Right atrium auricular region (tissue), 2 donors: ENCODE data around the gene FERD3L. TPM values are rescaled to one million over a fixed set of nuclear protein-coding genes. Genes with fewer than 3 reads are reported as not detected.

Experiments
- DNase-seq: peaks from one replicate; pipeline ENCODE4 v3.0.0-alpha.2; 2019; ENCODE audit warnings: low spot score
- H3K27ac ChIP-seq, 2 donors: fragments of 200-600 bp; sonication (generic); 1 replicate in 1 of 2; 2 replicates in 1 of 2; pipeline ENCODE4 v1.5.1; 2016 to 2019
- H3K27me3 ChIP-seq, 2 donors: fragments of 200-600 bp; sonication (generic); one replicate each; pipeline versions ENCODE4 v1.5.1 to v1.6.0; 2017 to 2019
- H3K36me3 ChIP-seq: fragments of 200-600 bp; sonication (generic); one replicate; pipeline ENCODE4 v1.5.1; 2016
- H3K4me1 ChIP-seq, 2 donors: fragments of 200-600 bp; sonication (generic); one replicate each; pipeline versions ENCODE4 v1.5.1 to v1.6.0; 2017 to 2019
- H3K4me3 ChIP-seq, 2 donors: fragments of 200-600 bp; sonication (generic); 1 replicate in 1 of 2; 2 replicates in 1 of 2; pipeline ENCODE4 v1.5.1; 2017 to 2019; ENCODE audit warnings: mild to moderate bottlenecking in 1 of 2, moderate library complexity in 1 of 2
- H3K9me3 ChIP-seq, 2 donors: fragments of 200-600 bp; sonication (generic); one replicate each; pipeline ENCODE4 v1.5.1; 2019
- CTCF ChIP-seq, 2 donors: fragments of 200-600 bp; sonication (generic); IDR thresholded peaks; one replicate each; pipeline ENCODE4 v1.5.1; 2019; ENCODE audit warnings: antibody characterized with exemption in 2 of 2
- total RNA-seq, 2 donors: library from RNA; depleted of rRNA; stranded (reverse); fragments of >200 nt; gene quantifications; one replicate each; pipeline ENCODE4 v1.1.0, GENCODE V29; 2016

Gene FERD3L
- total RNA-seq, 2 donors from 2014 or later = not detected

- Histone ChIP-seq H3K27me3 (peaks cover 5 to 7% of the 10 kb centered on the region in 2 donors), H3K27ac (no peak overlapping the region), H3K4me3 (peak overlapping the region in 1 of 2 donors; percentile 45)
Measured at GRCh38 chr7:19118636-19119371, 26.4 kb downstream of the FERD3L start.

DNA sequence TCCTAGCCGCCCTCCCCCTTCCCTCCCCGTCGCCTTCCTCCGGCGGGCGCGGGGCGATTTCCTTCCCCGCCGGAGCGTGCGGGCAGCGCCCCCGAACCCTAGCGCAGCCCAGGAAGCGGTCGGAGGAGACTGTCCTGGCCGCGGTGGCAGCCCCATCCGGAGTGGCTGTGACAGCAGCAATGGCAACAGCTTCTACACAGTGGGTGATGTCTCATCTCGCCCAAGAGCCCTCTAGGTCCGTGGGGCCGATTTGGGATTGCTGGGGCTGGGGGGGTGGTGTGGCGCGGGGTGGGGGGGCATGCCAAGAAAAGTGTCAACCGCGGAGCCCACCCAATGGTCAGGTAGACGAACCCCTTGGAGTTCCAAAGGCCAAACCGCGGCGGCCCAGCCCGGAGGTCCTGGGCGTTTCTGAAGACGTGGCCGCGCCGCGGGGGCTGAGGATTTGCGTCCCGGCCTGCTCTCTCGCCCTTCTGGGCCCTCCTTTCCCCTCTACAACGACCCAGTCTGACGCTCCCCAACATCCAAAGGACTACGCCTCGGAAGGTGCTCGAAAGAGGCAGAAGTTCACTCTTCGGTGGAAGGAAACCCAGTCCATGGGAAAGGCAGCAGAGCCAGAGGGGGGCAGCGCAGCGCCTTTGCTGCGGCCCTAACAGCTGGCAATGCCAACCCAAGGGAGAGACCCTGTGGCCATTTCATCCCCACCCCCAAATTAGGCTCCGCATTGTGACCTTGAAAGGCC, 27.2 kb downstream of the FERD3L start:
- Histone ChIP-seq H3K27me3 (peaks cover 5 to 7% of the 10 kb centered on the region in 2 donors), H3K4me3 (peak overlapping the region; percentile 45 to 58), H3K27ac (peak overlapping the region; percentile 54 to 67), H3K9me3 (no peaks in the 10 kb centered on the region), H3K4me1 (peaks cover 0 to 23% of the 10 kb centered on the region in 2 donors), H3K36me3 (no peaks in the 10 kb centered on the region)
- no peak for TF ChIP-seq CTCF (IDR thresholded peaks at IDR 0.05)
- no peak for DNase-seq

More at GRCh38 chr7:19118636-19119371, 26.4 kb downstream of the FERD3L start:
- no peaks in the 10 kb centered on the region for H3K9me3 ChIP-seq
- H3K4me1 ChIP-seq = peaks cover 0 to 23% of the 10 kb centered on the region in 2 donors
- H3K36me3 ChIP-seq = no peaks in the 10 kb centered on the region
- no peak for TF ChIP-seq CTCF (IDR thresholded peaks at IDR 0.05)
- peak; percentile 59 for DNase-seq

GRCh38 chr7:19117091-19117869, 27.9 kb downstream of the FERD3L start, which contains the start of gene TWIST1:
Gene TWIST1 (minus strand): TSS chr7:19117636. CDS start chr7:19117321, 315 bp downstream.
- no peaks in the 10 kb centered on the region for H3K9me3 ChIP-seq
- peaks cover 5 to 10% of the 10 kb centered on the region in 2 donors for H3K27me3 ChIP-seq
- peak within 1 kb of the TSS; percentile 45 to 58 for H3K4me3 ChIP-seq
- peak within 1 kb of the TSS; percentile 62 to 67 for H3K27ac ChIP-seq
- H3K4me1 ChIP-seq = peaks cover 0 to 23% of the 10 kb centered on the region in 2 donors
- peak; percentile 75 for DNase-seq
- no peak for TF ChIP-seq CTCF (IDR thresholded peaks at IDR 0.05)
- no peaks in the 10 kb centered on the region for H3K36me3 ChIP-seq

- H3K9me3 ChIP-seq = no peaks in the 10 kb centered on the region
- no peak for TF ChIP-seq CTCF (IDR thresholded peaks at IDR 0.05)
- peak overlapping the region; percentile 19 to 62 for H3K27ac ChIP-seq
- DNase-seq = no peak
- H3K27me3 ChIP-seq = peaks cover 5 to 13% of the 10 kb centered on the region in 2 donors
- peak overlapping the region; percentile 45 to 58 for H3K4me3 ChIP-seq
- H3K36me3 ChIP-seq = no peaks in the 10 kb centered on the region
- peaks cover 0 to 23% of the 10 kb centered on the region in 2 donors for H3K4me1 ChIP-seq
Measured at GRCh38 chr7:19116121-19117090, 28.8 kb downstream of the FERD3L start.

DNA sequence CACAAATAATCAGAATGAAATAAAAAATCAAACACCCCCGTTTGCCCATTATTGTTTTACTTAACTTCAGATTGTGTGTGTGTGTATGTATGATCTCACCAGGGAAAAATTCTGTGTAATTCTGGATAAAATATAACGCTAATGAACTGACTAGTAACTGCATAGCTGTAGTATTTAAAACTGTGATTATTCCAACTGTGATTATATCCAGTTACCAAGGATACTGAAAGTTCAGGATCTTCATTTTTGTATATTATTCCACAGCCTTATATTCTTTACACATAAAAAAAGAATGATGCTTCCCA, 30.7 kb downstream of the FERD3L start:
- no peak for TF ChIP-seq CTCF (IDR thresholded peaks at IDR 0.05)
- no peaks in the 10 kb centered on the region for H3K9me3 ChIP-seq
- no peak for DNase-seq
- H3K27ac ChIP-seq = no peak overlapping the region
- no peaks in the 10 kb centered on the region for H3K36me3 ChIP-seq
- peaks cover 0 to 23% of the 10 kb centered on the region in 2 donors for H3K4me1 ChIP-seq
- peaks cover 5 to 13% of the 10 kb centered on the region in 2 donors for H3K27me3 ChIP-seq
- H3K4me3 ChIP-seq = no peak overlapping the region
